ENCODE results near the gene IYD.

GRCh38 chr6:150451807-150452427 lies 83.1 kb downstream of the IYD start:
- TF ChIP-seq POLR2A (IDR thresholded peaks at IDR 0.05) (no peak), CTCF (IDR thresholded peaks at IDR 0.05) (no peak)

Data from breast epithelium (tissue), 3 donors.